H9 (cell line): Measurements from ENCODE around the gene PQBP1. TPM values are rescaled to one million over a fixed set of nuclear protein-coding genes. Genes with fewer than 3 reads are reported as not detected.

ENCODE experiments used
- DNase-seq: peaks from one replicate; pipeline ENCODE4 v3.0.0-alpha.2; 2017
- H2AFZ ChIP-seq: one replicate; pipeline ENCODE4 v1.6.1; 2013; ENCODE audit warnings: mild to moderate bottlenecking, low read length, control low read depth, moderate library complexity
- H2AK5ac ChIP-seq: 2 replicates; pipeline ENCODE4 v1.6.1; 2013; ENCODE audit warnings: low read length, control low read depth, mixed read lengths; ENCODE audit not compliant: insufficient read length
- H2BK120ac ChIP-seq: one replicate; pipeline ENCODE4 v1.6.1; 2013; ENCODE audit warnings: low read depth, mild to moderate bottlenecking, low read length, control low read depth, inconsistent platforms; ENCODE audit not compliant: poor library complexity, severe bottlenecking
- H2BK12ac ChIP-seq: 2 replicates; pipeline ENCODE4 v1.6.1; 2013; ENCODE audit warnings: low read length, control low read depth, mixed read lengths, low read depth; ENCODE audit not compliant: insufficient read length
- H2BK15ac ChIP-seq: 2 replicates; pipeline ENCODE4 v1.6.1; 2013; ENCODE audit warnings: low read depth, low read length, control low read depth
- H2BK20ac ChIP-seq: one replicate; pipeline ENCODE4 v1.6.1; 2013; ENCODE audit warnings: low read depth, mild to moderate bottlenecking, low read length, control low read depth, inconsistent platforms; ENCODE audit not compliant: poor library complexity, severe bottlenecking
- H2BK5ac ChIP-seq: 2 replicates; pipeline ENCODE4 v1.6.1; 2013; ENCODE audit warnings: low read length, control low read depth, mixed read lengths; ENCODE audit not compliant: insufficient read length
- H3K14ac ChIP-seq: 2 replicates; pipeline ENCODE4 v1.6.1; 2013; ENCODE audit warnings: low read length, control low read depth; ENCODE audit not compliant: insufficient read depth
- H3K18ac ChIP-seq: 2 replicates; pipeline ENCODE4 v1.6.1; 2013; ENCODE audit warnings: low read depth, mild to moderate bottlenecking, mixed read lengths, low read length, control low read depth; ENCODE audit not compliant: insufficient read length
- H3K23ac ChIP-seq: 2 replicates; pipeline ENCODE4 v1.6.1; 2013; ENCODE audit warnings: low read length, control low read depth, mixed read lengths, low read depth; ENCODE audit not compliant: insufficient read length
- H3K23me2 ChIP-seq: 2 replicates; pipeline ENCODE4 v1.6.1; 2013; ENCODE audit warnings: low read depth, mild to moderate bottlenecking, mixed read lengths, low read length, control low read depth; ENCODE audit not compliant: insufficient read length, poor library complexity, severe bottlenecking
- H3K27ac ChIP-seq: 2 replicates; pipeline ENCODE4 v1.5.1; 2013; ENCODE audit warnings: low read length, control low read depth, mixed read lengths, low read depth; ENCODE audit not compliant: insufficient read length
- H3K27me3 ChIP-seq: 2 replicates; pipeline ENCODE4 v1.6.1; 2013; ENCODE audit warnings: low read length, control low read depth, inconsistent platforms; ENCODE audit not compliant: insufficient read depth
- H3K4ac ChIP-seq: 2 replicates; pipeline ENCODE4 v1.6.1; 2013; ENCODE audit warnings: low read depth, mild to moderate bottlenecking, control low read depth, inconsistent platforms, low read length, moderate library complexity
- H3K4me1 ChIP-seq: 2 replicates; pipeline ENCODE4 v1.6.1; 2013; ENCODE audit warnings: low read length, control low read depth, inconsistent platforms; ENCODE audit not compliant: insufficient read depth
- H3K4me2 ChIP-seq: 2 replicates; pipeline ENCODE4 v1.6.1; 2013; ENCODE audit warnings: low read length, control low read depth, mixed read lengths; ENCODE audit not compliant: insufficient read length, insufficient read depth
- H3K56ac ChIP-seq: 2 replicates; pipeline ENCODE4 v1.6.1; 2013; ENCODE audit warnings: low read depth, mild to moderate bottlenecking, mixed read lengths, low read length, control low read depth; ENCODE audit not compliant: insufficient read length
- H3K79me1 ChIP-seq: 2 replicates; pipeline ENCODE4 v1.6.1; 2013; ENCODE audit warnings: low read depth, mild to moderate bottlenecking, moderate library complexity, low read length, control low read depth, inconsistent platforms; ENCODE audit not compliant: insufficient read depth, poor library complexity, severe bottlenecking
- H3K79me2 ChIP-seq: 2 replicates; pipeline ENCODE4 v1.6.1; 2013; ENCODE audit warnings: low read length, control low read depth, inconsistent platforms; ENCODE audit not compliant: insufficient read depth
- H3K9ac ChIP-seq: 2 replicates; pipeline ENCODE4 v1.6.1; 2013; ENCODE audit warnings: low read length, control low read depth, mixed read lengths; ENCODE audit not compliant: insufficient read length; ENCODE audit errors: extremely low read depth
- H3K9me3 ChIP-seq: one replicate; pipeline ENCODE4 v1.6.1; 2013; ENCODE audit warnings: low read depth, low read length, inconsistent platforms; ENCODE audit not compliant: control insufficient read depth
- H3T11ph ChIP-seq: one replicate; pipeline ENCODE4 v1.6.1; 2013; ENCODE audit warnings: mild to moderate bottlenecking, low read length, control low read depth, inconsistent platforms
- H4K20me1 ChIP-seq: one replicate; pipeline ENCODE4 v1.6.1; 2013; ENCODE audit not compliant: control insufficient read depth, insufficient read length, insufficient read depth
- H4K5ac ChIP-seq: 2 replicates; pipeline ENCODE4 v1.6.1; 2013; ENCODE audit warnings: low read depth, mild to moderate bottlenecking, mixed read lengths, low read length, control low read depth; ENCODE audit not compliant: insufficient read length
- H4K8ac ChIP-seq: replicated peaks from 2 replicates; pipeline ENCODE4 v1.6.1; 2013; ENCODE audit warnings: low read length, control low read depth, mixed read lengths, low read depth; ENCODE audit not compliant: insufficient read length
- H4K91ac ChIP-seq: 2 replicates; pipeline ENCODE4 v1.6.1; 2013; ENCODE audit warnings: low read depth, mild to moderate bottlenecking, moderate library complexity, mixed read lengths, low read length, control low read depth; ENCODE audit not compliant: insufficient read length
- H3K27ac Mint-ChIP-seq, 3 experiments: 2 replicates in 2 of 3; 3 replicates in 1 of 3; pipeline ENCODE4 v1.8.0; 2020 to 2021; ENCODE audit warnings: mixed read lengths in 3 of 3, mild to moderate bottlenecking in 1 of 3, moderate library complexity in 1 of 3
- H3K27me3 Mint-ChIP-seq: 2 replicates; pipeline ENCODE4 v1.8.0; 2021; ENCODE audit warnings: low read depth, mild to moderate bottlenecking, moderate library complexity, mixed read lengths
- H3K36me3 Mint-ChIP-seq, 3 experiments: 2 replicates in 2 of 3; 3 replicates in 1 of 3; pipeline ENCODE4 v1.8.0; 2020 to 2021; ENCODE audit warnings: low read depth in 3 of 3, mixed read lengths in 3 of 3; ENCODE audit not compliant: insufficient read depth in 1 of 3
- H3K4me1 Mint-ChIP-seq, 2 experiments: 2 replicates each; pipeline ENCODE4 v1.8.0; 2020; ENCODE audit warnings: mixed read lengths in 2 of 2
- H3K4me3 Mint-ChIP-seq, 2 experiments: 2 replicates in 1 of 2; 3 replicates in 1 of 2; pipeline ENCODE4 v1.8.0; 2020 to 2021; ENCODE audit warnings: mild to moderate bottlenecking in 2 of 2, mixed read lengths in 2 of 2, moderate library complexity in 1 of 2
- H3K9me3 Mint-ChIP-seq, 2 experiments: 2 replicates in 1 of 2; 3 replicates in 1 of 2; pipeline ENCODE4 v1.8.0; 2020; ENCODE audit warnings: mild to moderate bottlenecking in 2 of 2, mixed read lengths in 2 of 2, moderate library complexity in 1 of 2
- CTCF ChIP-seq: fragments of 200-600 bp; sonication (generic); conservative IDR thresholded peaks from 3 replicates; pipeline ENCODE4 v1.8.0; 2021; ENCODE audit warnings: antibody characterized with exemption, mild to moderate bottlenecking
- WGBS: extraction: QIAGEN DNeasy Blood & Tissue Kit; methylation state at CpG from one replicate; pipeline ENCODE4 v1.1.7; 2013; ENCODE audit warnings: missing lambda C conversion rate, low lambda C conversion rate, mixed read lengths; ENCODE audit not compliant: insufficient read length; ENCODE audit errors: extremely low coverage; 5-methylcytosine and 5-hydroxymethylcytosine counted together
- total RNA-seq: library from RNA; stranded (reverse); gene quantifications from 2 replicates; pipeline ENCODE4 v1.2.1, GENCODE V29; 2021

Gene PQBP1
- total RNA-seq, 1 experiment from 2014 or later = 87.9 TPM

DNA sequence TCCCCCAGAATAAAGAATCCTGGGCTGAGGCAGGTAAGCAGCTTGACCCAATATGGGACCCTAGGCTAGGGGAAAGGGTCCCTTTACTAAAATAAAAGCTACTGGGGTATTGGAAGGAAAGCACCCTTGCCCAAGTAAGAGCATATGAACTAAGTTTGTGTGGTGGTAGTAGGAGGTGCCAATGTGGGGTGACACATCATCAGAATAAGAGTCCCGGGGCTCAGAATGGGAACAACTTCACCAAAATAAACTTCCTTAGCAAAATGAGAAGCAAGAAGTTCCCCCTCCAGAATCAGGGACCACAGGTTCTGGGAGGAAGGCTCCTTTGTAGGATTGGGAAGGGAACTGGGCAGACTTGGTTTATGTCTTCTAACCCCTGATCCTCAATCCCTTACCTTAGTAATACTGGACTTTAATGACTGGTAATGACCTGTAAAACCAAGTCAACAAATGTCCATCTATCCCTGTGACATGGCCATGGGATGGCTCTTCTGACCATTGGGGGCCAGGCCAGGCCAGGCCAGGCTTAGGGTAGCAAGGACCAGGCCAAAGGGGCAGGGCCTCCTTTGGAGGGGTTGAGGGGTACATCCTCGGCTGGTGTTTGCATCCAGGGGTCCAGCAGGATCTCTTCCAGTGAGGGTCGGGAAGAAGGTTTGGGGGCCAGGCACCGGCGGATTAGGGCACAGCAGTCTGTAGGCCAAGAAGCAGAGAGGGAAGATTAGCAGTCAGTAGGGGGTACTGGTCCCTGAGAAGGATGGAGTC lies 16.1 kb downstream of the PQBP1 start:
- Mint-ChIP-seq H3K27me3 (peaks cover 7% of the 10 kb centered on the region), H3K36me3 (peaks cover 52 to 64% (median 61%) of the 10 kb centered on the region in 3 experiments), H3K9me3 (peaks cover 73 to 76% of the 10 kb centered on the region in 2 experiments), H3K27ac (peak overlapping the region; percentile 44 to 78 (median 61); a peak in 3 of 7 replicates), H3K4me1 (peaks cover 16 to 43% of the 10 kb centered on the region in 2 experiments), H3K4me3 (peak overlapping the region; percentile 65 to 87)
- Histone ChIP-seq H3K79me1 (peaks cover 4% of the 10 kb centered on the region), H3K27ac (no peak overlapping the region), H2BK5ac (no peak overlapping the region), H2AFZ (no peak overlapping the region), H4K5ac (no peak overlapping the region), H3K4me2 (peak overlapping the region; percentile 87), H2BK12ac (no peak overlapping the region), H4K91ac (no peak overlapping the region), H2AK5ac (no peak overlapping the region), H3K14ac (no peak overlapping the region), H4K8ac (no peak overlapping the region), H2BK20ac (no peak overlapping the region), H3K27me3 (no peaks in the 10 kb centered on the region), H3K23me2 (no peaks in the 10 kb centered on the region), H3K18ac (no peak overlapping the region), H3K56ac (no peak overlapping the region), H3K23ac (no peak overlapping the region), H2BK15ac (no peak overlapping the region), H2BK120ac (no peak overlapping the region), H3T11ph (no peak overlapping the region), H4K20me1 (peaks cover 2% of the 10 kb centered on the region), H3K9me3 (no peaks in the 10 kb centered on the region), H3K9ac (no peak overlapping the region), H3K4me1 (no peaks in the 10 kb centered on the region), H3K4ac (no peak overlapping the region), H3K79me2 (peaks cover 25% of the 10 kb centered on the region)
- WGBS = no CpG with 5 or more reads among the region's 5 CpGs
- no peak for DNase-seq
- TF ChIP-seq CTCF = no peak
